ENCODE measurements around the gene RNF213. TPM values are rescaled to one million over a fixed set of nuclear protein-coding genes. Genes with fewer than 3 reads are reported as not detected.
A peak's percentile ranks its signal among the peaks of the same experiment; 100 is the strongest.

The RNF213 gene
- total and polyA plus RNA-seq, 4 donors = 67.0 to 198 (median 106) TPM

DNA sequence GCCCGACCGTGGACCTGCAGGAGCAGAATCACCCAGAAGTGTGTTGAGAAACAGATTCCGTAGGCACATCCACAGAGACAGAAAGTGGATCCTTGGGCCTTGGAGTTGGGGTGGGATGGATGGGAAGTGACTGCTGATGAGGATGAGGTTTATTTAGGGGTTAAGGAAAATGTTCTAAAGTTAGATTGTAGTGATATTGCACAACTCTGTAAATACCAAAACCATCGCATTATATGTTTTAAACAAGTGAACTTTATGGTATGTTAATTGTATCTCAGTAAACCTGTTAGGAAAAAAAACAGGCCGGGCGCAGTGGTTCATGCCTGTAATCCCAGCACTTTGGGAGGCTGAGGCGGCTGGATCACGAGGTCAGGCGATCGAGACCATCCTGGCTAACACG, 157.9 kb downstream of the RNF213 start:
- Histone ChIP-seq H3K9ac (ENCODE audit: insufficient read depth in 1 of 2, low read length in 2 of 2) (no peak overlapping the region), H3K4me3 (no peak overlapping the region), H3K27me3 (ENCODE audit: control insufficient read depth in 3 of 3, insufficient read depth in 3 of 3, low read length in 2 of 3) (no peaks in the 10 kb centered on the region), H3K27ac (ENCODE audit: low read depth in 1 of 2, low read length in 1 of 2) (no peak overlapping the region), H3K9me3 (ENCODE audit: control insufficient read depth in 4 of 4, insufficient read depth in 3 of 4, low read length in 3 of 4) (no peaks in the 10 kb centered on the region), H3K36me3 (ENCODE audit: control insufficient read depth in 4 of 4, insufficient read depth in 4 of 4, low read length in 4 of 4) (peaks cover 0 to 29% (median 2%) of the 10 kb centered on the region in 4 donors), H3K4me1 (ENCODE audit: control insufficient read depth in 5 of 5, insufficient read depth in 5 of 5, low read length in 5 of 5) (peaks cover 0 to 17% (median 11%) of the 10 kb centered on the region in 5 donors)
- DNase-seq (no peak), ATAC-seq (ENCODE audit: insufficient read depth, low FRiP score) (no peak)
- 94 to 95% methylated on average over 11 of the region's 11 CpGs for WGBS, 2 donors
- TF ChIP-seq, protein P1, sequence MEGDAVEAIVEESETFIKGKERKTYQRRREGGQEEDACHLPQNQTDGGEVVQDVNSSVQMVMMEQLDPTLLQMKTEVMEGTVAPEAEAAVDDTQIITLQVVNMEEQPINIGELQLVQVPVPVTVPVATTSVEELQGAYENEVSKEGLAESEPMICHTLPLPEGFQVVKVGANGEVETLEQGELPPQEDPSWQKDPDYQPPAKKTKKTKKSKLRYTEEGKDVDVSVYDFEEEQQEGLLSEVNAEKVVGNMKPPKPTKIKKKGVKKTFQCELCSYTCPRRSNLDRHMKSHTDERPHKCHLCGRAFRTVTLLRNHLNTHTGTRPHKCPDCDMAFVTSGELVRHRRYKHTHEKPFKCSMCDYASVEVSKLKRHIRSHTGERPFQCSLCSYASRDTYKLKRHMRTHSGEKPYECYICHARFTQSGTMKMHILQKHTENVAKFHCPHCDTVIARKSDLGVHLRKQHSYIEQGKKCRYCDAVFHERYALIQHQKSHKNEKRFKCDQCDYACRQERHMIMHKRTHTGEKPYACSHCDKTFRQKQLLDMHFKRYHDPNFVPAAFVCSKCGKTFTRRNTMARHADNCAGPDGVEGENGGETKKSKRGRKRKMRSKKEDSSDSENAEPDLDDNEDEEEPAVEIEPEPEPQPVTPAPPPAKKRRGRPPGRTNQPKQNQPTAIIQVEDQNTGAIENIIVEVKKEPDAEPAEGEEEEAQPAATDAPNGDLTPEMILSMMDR (IDR thresholded peaks at IDR 0.05; ENCODE audit: control extremely low read depth, extremely low read depth) = no peak

DNA sequence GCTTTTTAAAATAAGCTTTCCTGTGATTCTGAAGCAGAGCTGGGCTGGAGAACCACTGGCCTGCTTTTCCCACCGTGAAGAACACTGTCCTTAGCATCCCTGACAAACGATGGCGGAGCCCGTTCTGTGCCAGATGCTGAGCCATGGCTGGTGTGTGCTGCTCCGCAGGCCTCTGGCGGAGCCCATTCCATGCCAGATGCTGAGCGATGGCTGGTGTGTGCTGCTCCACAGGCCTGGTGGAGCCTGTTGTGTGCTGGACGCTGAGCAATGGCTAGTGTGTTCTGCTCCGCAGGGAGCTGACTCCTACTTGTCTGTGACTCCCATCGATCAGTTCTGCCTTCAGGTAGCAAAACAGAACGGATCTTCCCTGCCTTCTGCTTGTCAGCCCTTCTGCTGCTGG, 158.6 kb downstream of the RNF213 start:
- no peak for ATAC-seq (ENCODE audit: insufficient read depth, low FRiP score)
- Histone ChIP-seq H3K4me3 (no peak overlapping the region), H3K27ac (ENCODE audit: low read depth in 1 of 2, low read length in 1 of 2) (no peak overlapping the region), H3K27me3 (ENCODE audit: control insufficient read depth in 3 of 3, insufficient read depth in 3 of 3, low read length in 2 of 3) (no peaks in the 10 kb centered on the region), H3K36me3 (ENCODE audit: control insufficient read depth in 4 of 4, insufficient read depth in 4 of 4, low read length in 4 of 4) (peaks cover 0 to 29% (median 2%) of the 10 kb centered on the region in 4 donors), H3K4me1 (ENCODE audit: control insufficient read depth in 5 of 5, insufficient read depth in 5 of 5, low read length in 5 of 5) (peaks cover 0 to 11% (median 5%) of the 10 kb centered on the region in 5 donors), H3K9me3 (ENCODE audit: control insufficient read depth in 4 of 4, insufficient read depth in 3 of 4, low read length in 3 of 4) (no peaks in the 10 kb centered on the region), H3K9ac (ENCODE audit: insufficient read depth in 1 of 2, low read length in 2 of 2) (no peak overlapping the region)
- TF ChIP-seq, protein P1 (IDR thresholded peaks at IDR 0.05; ENCODE audit: control extremely low read depth, extremely low read depth) = no peak
- DNase-seq = no peak
- WGBS, 2 donors = 90 to 94% methylated on average over 11 of the region's 11 CpGs

DNA sequence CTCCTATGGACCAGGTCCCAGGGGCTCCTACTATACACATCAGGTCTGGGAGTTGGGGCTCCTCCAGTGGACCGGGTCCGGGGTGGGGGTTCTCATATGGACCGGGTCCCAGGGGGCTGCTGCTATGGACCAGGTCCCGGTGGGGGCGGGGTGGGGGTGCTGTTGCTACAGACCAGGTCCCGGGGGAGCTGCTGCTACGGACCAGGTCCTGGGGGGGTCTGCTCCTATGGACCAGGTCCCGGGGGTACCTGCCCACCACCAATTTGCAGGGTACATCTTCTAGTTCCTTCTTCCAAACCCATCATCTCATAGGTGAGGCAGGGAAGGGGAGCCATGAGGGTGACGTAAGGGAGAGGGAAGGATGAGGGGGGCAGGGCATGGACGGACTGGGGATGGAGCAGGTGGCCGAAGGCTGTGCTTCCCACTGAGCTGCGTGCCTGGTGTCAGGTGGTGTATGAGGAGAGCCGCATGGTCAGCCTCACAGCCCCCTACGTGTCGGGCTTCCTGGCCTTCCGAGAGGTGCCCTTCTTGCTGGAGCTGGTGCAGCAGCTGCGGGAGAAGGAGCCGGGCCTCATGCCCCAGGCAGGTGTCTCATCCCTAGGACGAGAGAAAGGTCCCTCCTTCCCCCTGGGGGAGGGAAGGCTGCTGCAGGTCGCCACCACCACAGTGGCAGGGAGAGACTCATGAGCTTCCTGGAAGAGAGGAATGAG, 160.9 kb downstream of the RNF213 start:
- no peak overlapping the region for H3K9ac ChIP-seq (ENCODE audit: insufficient read depth in 1 of 2, low read length in 2 of 2)
- H3K27me3 ChIP-seq (ENCODE audit: control insufficient read depth in 3 of 3, insufficient read depth in 3 of 3, low read length in 2 of 3) = no peaks in the 10 kb centered on the region
- H3K4me3 ChIP-seq = no peak overlapping the region
- WGBS, 2 donors = 77 to 88% methylated on average over 18 to 20 of the region's 20 CpGs
- ATAC-seq (ENCODE audit: insufficient read depth, low FRiP score) = peak; percentile 17
- TF ChIP-seq, protein P1 (IDR thresholded peaks at IDR 0.05; ENCODE audit: control extremely low read depth, extremely low read depth) = no peak
- H3K27ac ChIP-seq (ENCODE audit: low read depth in 1 of 2, low read length in 1 of 2) = no peak overlapping the region
- H3K4me1 ChIP-seq (ENCODE audit: control insufficient read depth in 5 of 5, insufficient read depth in 5 of 5, low read length in 5 of 5) = peaks cover 0 to 8% (median 0%) of the 10 kb centered on the region in 5 donors
- no peak for DNase-seq
- no peaks in the 10 kb centered on the region for H3K9me3 ChIP-seq (ENCODE audit: control insufficient read depth in 4 of 4, insufficient read depth in 3 of 4, low read length in 3 of 4)
- H3K36me3 ChIP-seq (ENCODE audit: control insufficient read depth in 4 of 4, insufficient read depth in 4 of 4, low read length in 4 of 4) = peaks cover 0 to 29% (median 2%) of the 10 kb centered on the region in 4 donors

Data from lung (tissue), 12 donors.